ENCODE results near the gene SLC36A3. TPM values are rescaled to one million over a fixed set of nuclear protein-coding genes. Genes with fewer than 3 reads are reported as not detected.

SLC36A3 gene
- total RNA-seq = not detected in 2 replicates

DNA sequence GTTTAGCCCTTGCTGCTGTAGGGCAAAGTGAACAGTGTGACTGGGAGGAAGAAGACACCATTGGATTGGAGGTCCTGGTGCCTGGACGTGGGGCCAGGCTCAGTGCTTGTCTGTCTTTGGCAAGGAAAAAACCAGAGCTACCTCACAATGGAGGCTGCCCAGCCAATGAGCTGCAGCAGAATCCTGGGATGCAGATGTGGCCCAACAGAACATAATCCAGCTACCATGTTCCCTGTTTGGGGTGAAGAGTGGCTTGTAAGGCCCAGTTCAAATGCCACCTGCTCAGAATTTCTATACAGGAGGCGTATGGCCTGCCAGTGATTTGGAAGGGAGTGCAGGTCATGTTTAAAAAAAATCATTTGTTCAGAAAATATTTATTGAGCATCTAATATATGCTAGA is at the start of gene SLC36A3:
TSS of gene SLC36A3 (minus strand) at position 101 of the 400 bp plus-strand sequence. CDS start 412 bp downstream, outside the sequence.

DNA sequence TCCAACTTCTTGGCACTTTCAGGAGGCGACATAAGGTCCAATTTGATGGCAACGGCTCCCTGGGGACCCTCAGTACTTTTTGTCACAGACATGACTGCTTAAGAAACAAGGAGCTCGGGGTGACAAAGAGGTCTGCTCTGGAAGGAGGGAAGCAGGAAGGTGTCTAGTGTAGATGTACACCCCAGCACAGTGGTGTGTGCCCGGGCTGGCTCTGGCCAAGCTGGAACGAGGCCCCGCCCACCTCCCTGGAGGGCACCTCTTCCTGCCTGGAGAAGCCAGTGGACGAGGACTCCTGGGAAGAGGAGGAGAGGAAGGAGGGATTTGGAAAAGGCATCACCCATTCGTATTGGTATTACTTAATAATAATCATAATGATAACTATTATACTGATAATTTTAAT is 43.8 kb upstream of the SLC36A3 start, which contains the start of gene SLC36A2:
TSS of gene SLC36A2 (minus strand) at position 191 of the 400 bp plus-strand sequence. CDS start at position 92, 99 bp downstream.

DNA sequence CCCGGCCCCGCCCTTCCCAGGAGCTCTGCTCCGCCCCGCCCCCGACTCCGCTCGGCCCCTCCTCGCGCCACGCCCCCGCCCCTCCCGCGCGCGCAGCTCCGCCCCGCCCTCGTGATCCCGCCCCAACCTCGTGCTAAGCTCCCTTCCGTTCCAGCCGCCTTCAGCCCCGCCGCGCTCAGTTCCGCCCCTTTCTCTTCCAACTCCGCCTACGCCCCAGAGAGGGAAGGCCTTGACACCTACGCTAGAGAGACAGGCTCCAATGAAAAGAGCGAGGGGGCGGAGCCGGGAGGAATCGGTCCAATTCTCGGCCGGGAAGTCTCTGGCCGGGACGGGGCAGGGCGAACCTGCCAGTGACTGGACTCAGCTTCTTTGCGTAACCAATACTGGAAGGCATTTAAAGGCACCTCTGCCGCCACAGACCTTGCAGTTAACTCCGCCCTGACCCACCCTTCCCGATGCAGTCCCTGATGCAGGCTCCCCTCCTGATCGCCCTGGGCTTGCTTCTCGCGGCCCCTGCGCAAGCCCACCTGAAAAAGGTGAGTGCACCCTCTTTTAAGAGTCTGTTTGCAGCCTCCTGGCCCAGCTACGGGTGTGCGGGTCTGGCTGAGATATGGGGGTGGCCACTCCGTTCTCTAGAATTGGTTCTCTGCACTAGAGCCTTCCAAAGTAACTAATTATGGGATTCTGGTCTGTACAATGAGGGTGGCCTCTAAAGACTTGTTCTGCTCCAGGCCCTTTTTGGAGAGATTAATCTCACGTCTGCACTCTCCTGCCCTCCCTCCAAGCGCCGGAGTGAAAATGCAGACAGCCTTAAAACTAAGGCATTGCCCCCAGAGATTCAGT is 50.6 kb downstream of the SLC36A3 start, which contains the start of gene GM2A:
TSS of gene GM2A (plus strand) at position 424 of the 843 bp plus-strand sequence. CDS start at position 456, 32 bp downstream.

Other genes starting within 250 kb of the SLC36A3 start
- 61.4 and 100.0 TPM in 2 replicates for gene TNIP1, start 222.7 kb downstream of the SLC36A3 start, total RNA-seq
- gene ANXA6, start 146.0 kb downstream of the SLC36A3 start, total RNA-seq = 347 and 381 TPM in 2 replicates
- 4.7 and 6.1 TPM in 2 replicates for gene CCDC69, start 79.7 kb downstream of the SLC36A3 start, total RNA-seq
- 15.0 and 21.5 TPM in 2 replicates for gene GM2A, start 50.6 kb downstream of the SLC36A3 start, total RNA-seq
- gene SLC36A2, start 43.8 kb upstream of the SLC36A3 start, total RNA-seq = not detected in 2 replicates
- 7.0 and 11.0 TPM in 2 replicates for gene SLC36A1, start 143.8 kb upstream of the SLC36A3 start, total RNA-seq

Data from cardiac atrium fibroblast (primary cell).